ENCODE measurements around the gene UGT2B17.
"Not testable (repeated sequence)": the region's sequence is repeated elsewhere in the genome, so short reads cannot be mapped to it uniquely, and the experiment has no call there.

Gene UGT2B17

DNA sequence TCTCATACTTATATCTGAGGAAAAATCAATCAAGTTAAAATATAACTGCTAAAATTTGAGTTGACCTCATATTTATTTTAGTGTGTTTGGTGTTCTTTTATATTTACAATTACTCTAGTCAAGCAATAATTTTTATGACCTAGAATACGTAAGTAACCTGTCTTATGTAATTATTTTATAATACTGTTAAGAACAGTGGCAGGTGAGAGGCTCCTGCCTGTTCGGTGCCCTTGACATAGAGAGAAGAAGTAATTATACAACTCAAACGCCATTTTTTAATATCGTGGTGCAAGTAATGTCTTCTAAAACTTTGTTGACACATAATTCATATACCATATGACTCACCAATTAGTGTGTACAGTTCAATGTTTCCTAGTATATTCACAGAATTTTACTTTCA is 7.6 kb downstream of the UGT2B17 start:
- DNase-seq, result not testable (repeated sequence)

DNA sequence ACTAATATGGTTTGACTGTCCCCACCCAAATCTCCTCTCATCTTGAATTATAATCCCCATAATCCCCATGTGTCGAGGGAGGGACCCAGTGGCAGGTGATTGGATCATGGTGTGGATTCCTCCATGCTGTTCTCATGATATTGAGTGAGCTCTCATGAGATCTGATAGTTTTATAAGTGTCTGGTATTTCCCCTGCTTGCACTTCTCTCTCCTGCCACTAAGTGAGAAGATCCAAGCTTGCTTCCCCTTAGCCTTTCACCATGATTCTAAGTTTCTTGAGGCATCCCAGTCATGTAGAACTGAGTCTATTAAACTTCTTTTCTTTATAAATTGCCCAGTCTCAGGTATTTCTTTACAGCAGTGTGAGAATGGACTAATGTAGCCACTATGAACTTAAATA is 9.8 kb downstream of the UGT2B17 start:
- not testable (repeated sequence) for DNase-seq

DNA sequence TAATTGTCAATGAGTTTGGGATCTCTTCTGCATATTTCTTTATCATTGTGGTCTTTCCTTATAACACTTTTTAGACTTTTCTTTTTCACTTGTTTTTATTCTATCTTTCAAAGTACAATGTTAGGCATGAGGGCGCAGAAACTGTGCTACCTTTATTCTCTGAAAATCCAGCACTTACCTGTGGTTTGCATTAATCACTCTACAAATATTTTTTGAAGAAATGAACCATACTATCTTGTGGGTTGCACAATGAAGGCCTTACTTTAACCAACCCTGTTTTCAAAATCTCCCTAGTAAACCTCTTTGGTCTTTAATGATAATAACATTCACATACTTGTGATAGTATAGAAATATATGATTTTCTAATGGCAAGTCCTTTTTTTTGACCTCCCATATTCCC is 11.0 kb downstream of the UGT2B17 start:
- not testable (repeated sequence) for DNase-seq

DNA sequence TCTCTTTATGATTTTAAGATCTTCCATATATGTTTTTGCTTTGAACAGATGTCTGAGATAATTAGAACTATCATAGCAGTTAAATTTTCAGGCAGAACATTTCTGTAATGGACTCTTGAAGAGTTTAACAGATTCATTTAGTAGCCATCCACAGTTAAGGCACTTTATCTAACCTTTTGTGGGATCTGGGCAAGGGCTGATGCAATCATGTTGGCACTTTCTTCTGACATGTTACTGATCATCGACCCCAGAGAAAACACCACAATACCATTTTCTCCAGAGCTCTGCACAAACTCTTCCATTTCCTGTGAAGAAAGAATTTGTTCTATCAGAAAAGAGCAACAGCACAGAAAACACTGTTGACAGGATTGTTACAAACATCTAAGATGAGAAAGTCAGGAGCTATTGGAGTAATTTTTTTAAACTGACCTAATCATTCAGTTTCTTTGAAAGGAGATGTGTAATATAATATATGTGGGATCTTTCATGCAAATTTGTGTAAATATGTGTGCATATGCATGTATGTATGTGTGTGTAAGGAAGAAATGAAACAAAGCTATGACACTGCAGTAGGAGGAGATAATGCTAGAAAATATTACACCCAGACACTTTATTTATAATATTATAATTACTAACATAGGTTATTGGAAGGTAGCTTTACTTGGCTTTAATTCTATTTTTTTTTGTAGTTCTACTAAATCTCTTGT is 15.6 kb downstream of the UGT2B17 start:
- DNase-seq, result not testable (repeated sequence)

DNA sequence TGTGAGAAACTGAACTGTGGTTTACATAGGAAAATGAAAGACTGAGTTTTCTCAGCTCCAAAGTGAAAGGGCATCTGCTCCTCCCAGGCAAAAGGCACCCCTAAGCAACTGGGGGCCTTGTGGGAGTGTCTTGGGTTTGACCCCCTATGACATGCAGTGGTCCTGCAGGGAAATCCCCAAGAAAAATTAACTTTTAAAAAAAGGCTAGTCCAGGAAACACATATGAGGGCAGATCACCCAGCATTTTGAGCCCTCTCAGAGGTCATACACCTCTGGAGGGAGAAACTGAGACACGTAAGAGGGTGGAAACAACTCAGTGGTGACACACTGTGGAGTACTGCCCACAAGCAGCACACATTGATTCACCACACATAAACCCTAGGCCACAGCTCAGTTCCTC is 22.3 kb downstream of the UGT2B17 start:
- DNase-seq, result not testable (repeated sequence)

DNA sequence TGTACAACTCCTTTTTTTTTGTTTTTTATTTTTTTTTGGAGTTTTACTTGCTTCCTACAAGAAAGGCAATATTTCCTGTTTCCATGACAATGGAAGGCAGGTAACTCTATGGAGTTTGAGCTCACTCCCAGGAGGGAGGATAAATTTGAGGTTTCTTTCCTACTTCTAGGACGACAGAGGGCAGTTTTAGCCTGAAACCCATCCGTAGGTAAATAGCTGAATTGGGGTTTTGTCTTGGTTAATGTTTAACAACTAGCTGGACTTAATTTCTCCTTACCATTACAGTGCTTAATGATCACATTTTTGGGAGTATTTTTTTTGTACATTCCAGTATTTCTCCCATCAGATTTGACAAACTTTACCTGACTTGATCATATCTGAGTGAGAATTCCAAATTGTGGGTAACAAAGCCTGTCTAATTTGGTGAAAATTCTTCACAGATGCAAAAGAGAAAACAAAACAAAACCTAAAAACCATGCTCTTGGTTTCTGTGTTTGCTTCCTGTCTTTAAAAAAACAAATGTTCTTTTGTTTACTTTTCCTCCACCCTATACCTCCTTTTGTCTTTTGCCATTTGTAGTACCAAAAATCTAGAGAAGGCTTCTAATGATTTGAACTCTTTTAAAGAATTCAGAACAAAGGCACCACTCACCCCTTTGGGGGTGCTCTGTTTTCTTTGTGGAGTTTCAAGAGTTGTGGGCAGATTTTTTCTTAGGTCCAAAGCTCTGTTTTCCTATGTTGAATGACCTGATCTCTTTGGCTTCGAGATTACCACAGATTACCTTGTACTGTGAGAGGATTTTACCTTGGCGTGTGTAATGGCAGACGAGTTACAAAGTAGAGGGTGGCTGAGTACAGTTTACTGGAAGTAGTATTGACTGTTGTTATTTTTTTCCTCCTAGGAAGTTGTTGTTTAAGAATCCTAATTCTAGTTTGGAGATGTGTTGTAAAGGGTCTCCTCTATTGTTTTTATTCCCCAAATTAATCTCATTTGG is 23.0 kb downstream of the UGT2B17 start:
- DNase-seq, result not testable (repeated sequence)

DNA sequence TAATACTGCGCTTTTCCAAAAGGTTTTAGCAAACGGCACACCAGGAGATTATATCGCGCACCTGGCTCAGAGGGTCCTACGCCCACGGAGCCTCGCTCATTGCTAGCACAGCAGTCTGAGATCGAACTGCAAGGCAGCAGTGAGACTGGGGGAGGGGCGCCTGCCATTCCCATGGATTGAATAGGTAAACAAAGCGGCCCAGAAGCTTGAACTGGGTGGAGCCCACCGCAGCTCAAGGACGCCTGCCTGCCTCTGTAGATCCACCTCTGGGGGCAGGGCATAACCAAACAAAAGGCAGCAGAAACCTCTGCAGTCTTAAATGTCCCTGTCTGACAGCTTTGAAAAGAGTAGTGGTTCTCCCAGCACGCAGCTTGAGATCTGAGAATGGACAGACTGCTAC is 33.4 kb downstream of the UGT2B17 start:
- DNase-seq, result not testable (repeated sequence)

DNA sequence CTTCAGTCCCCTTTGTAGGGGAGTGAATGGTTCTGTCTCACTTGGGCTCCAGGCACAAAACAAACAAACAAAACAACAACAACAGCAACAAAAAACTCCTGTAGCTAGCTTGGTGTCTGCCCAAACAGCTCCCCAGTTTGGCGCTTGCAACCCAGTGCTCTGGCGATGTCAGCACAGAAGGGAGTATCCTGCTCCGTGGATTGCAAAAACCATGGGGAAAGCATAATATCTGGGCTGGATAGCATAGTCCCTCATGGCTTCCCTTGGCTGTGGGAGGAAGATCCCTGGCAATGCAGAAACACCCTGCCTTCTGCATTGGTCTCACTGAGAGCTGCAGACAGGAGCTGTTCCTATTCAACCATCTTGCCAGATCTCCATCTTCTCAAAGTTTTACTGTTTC is 39.7 kb downstream of the UGT2B17 start:
- DNase-seq, result no peak

DNA sequence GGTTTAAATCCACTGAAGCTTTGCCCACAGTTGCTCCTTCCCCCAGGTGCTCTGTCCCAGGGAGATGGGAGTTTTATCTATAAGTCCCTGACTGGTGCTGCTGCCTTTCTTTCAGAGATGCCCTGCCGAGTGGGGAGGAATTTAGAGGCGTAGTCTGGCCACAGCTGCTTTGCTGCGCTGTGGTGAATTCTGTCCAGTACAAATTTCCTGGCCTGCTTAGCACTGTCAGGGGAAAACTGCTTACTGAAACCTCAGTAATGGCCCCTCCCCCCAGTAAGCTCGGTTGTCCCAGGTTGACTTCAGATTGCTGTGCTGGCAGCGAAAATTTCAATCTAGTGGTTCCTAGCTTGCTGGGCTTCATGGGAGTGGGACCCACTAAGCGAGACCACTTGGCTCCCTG is 40.1 kb downstream of the UGT2B17 start:
- DNase-seq, result no peak

DNA sequence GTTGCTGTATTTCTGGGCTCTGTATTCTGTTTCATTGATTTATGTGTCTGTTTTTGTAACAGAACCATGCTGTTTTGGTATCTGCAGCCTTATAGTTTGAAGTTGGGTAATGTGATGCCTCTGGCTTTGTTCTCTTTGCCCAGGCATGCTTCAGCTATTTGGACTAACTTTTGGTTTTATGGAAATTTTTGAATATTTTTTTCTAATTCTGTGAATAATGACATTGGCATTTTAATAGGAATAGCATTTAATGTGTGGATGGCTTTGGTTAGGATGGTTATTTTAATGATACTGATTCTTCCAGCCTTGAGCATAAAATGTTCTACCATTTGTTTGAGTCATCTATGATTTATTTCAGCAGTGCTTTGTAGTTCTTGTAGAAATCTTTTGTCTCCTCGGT is 53.9 kb downstream of the UGT2B17 start:
- DNase-seq, result not testable (repeated sequence)

DNA sequence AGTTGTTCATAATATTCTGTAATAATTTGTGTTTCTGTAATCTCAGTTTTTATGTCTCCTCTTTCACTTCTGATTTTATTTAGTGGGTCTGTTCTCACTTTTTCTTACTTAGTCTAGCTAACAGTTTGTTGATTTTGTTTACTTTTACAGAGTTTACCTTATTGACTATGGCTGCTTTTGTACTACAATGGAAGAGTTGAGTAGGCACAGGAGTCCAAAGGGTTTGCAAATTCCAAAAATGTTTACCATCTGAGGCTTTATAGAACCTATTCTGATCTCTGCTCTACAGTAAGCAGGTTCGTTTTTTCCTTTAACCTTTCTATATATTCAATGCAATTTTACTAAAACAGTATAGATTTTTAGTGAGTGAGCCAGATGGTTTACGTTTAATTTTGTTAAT is 55.1 kb downstream of the UGT2B17 start:
- no peak for DNase-seq

DNA sequence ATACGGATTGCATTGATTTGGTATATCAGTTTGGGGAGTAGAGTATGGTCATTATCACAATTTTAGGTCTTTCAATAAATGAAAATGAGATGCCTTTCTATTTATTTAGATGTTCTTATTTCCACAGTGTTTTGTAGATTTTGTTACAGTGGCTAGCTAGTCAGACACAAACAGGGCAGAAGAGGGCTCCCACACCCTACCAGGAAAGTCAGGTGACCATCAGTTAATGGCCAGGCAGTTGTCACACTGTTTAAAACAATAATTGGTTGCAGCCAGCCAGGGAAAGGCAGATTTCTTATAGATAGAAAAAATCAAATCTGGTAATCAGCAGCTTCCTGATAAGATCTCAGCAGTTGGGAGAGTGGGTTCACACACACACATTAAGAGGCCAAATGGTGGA is 57.2 kb downstream of the UGT2B17 start:
- no peak for DNase-seq

DNA sequence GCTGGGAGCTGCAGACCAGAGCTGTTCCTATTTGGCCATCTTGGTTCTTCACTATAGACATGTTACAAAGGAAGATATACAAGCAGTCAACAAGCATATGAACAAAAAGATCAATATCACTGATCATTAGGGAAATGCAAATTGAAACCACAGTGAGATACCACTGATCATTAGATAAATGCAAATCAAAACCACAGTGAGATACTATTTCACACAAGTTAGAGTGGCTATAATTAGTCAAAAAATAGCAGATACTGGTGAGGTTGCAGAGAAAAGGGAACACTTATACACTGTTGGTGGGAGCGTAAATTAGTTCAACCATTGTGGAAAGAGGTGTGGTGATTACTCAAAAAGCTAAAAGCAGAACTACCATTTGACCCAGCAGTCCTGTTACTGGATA is 70.7 kb downstream of the UGT2B17 start:
- DNase-seq, result not testable (repeated sequence)

DNA sequence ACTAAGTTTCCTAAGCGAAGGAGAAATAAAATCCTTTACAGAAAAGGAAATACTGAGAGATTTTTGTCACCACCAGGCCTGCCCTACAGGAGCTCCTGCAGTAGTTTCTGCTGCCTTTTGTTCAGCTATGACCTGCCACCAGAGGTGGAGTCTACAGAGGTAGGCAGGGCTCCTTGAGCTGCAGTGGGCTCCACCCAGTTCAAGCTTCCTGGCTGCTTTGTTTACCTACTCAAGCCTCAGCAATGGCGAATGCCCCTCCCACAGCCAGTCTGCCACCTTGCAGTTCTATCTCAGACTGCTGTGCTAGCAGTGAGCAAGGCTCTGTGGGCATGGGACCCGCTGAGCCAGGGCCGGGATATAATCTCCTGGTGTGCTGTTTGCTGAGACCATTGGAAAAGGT is 71.3 kb downstream of the UGT2B17 start:
- not testable (repeated sequence) for DNase-seq

DNA sequence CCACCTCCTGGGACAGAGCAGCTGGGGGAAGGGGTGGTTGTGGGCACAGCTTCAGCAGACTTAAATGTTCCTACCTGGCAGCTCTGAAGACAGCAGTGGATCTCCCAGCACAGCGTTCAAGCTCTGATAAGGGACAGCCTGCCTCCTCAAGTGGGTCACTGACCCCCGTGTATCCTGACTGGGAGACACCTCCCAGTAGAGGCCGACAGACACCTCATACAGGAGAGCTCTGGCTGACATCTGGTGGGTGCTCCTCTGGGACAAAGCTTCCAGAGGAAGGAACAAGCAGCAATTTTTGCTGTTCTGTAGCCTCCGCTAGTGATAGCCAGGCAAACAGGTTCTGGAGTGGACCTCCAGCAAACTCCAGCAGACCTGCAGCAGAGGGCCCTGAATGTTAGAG is 72.7 kb downstream of the UGT2B17 start:
- DNase-seq, result not testable (repeated sequence)

DNA sequence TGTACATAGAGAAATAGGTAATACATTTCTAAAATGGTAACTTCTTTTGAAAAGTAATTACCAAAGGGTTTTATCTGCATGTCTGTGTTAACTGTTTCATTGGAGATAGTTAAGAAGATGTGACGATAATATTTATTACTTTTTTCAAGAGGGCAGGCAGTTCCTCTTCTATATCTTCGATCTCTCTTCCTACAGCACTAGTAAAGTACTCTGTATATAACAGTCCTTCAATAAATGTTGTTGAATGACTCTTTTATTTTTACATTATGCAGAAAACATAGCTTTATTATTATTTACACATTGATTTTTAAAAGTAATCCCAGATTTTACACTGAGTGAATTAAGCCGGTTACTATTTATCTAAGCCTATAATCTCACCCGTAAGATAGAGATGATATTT is 77.1 kb downstream of the UGT2B17 start:
- no peak for DNase-seq

DNA sequence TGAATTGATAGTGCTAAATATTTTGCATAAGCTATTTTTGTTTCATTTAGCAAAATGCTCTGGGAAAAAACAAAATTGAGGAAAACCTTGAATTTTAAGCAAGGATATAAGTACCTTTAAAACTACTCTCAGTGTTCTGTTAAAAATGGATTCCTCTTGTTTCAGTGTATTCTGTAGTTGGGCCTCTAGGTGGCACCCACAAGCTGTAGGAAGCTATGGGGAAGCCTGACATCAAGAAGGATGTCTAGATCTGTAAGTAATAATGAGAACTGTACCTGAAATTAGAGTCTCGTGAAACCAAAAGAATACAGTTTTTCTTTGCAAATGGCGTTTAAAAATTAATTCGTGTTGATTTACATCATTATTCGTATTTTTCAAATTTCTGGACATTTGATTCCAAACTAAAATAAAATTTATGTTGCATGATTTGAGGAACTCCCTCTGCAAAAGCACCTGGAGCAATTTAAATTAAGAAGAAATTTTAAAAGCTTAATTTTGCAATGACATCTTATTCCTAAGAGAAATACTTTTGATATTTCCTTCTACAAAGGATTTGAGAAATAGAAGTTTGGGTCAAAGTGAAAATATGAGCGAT is 77.6 kb downstream of the UGT2B17 start:
- peak in 1 of 2 donors; percentile 39 for DNase-seq

DNA sequence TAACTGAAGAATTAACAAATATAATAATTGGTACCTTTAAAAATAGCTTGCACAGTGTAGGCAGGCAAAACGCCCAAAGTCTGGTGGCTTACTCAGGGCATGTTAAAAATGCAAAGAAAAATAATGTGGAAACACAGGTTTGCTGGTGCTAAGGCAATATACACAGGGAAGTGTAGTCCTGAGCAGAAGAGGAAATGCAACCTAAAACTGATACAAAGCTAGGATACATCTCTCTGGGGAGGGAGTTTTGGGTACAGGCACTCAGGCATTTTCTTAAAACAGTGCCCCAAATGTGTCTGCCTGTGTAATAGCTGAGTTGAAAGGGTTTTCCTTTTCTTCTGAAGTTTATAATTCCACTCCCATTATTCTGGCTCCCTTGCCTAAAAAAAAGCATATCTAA is 81.4 kb downstream of the UGT2B17 start:
- DNase-seq, result no peak

DNA sequence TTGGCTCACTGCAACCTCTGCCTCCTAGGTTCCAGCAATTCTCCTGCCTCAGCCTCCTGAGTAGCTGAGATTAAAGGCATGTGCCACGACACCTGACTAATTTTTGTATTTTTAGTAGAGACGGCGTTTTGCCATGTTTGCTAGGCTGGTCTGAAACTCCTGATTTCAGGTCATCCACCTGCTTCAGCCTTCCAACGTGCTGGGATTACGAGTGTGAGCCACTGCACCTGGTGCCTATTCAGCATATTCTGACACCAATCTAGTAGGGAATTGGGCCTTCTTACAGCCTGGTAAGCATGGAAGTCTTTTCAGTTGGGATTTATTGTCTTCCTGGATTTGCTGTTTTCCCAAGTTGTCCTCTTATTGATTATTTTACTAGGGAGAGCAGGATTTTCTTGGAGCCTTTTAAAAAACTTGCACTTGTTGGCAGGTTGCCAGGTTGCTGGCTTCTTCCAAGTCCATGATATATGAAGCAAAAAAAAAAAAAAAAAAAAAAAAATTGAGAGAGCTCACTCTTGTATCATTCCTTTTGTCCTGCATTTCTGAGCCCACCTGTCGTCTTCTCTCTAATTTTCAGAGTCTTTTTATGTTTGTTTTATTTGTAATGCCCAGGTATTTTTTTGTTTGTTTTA is 85.2 kb downstream of the UGT2B17 start:
- DNase-seq, result no peak

DNA sequence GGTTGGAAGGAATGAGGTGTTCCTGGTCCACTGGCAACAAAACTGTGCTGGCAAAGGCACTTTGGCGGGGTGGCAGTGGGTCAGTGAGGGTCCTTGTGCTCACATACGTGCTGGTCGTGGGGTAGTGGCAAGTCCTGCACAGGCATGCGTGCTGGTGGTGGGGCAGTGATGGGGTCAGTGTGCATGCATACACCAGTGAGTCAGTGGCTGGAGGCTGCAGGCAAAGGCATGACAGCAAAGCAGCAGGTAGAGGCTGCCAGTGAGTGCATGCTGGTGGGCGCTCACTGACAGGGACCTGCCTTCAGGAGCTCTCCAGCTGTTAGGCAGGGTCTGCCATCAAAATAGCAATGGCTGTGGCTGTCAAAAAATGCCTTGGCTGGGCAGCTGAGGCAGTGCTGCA is 86.8 kb downstream of the UGT2B17 start:
- no peak for DNase-seq
